PC-9 (cell line): ENCODE data around the gene KRTAP4-6. TPM values are rescaled to one million over a fixed set of nuclear protein-coding genes. Genes with fewer than 3 reads are reported as not detected.
"Not testable (repeated sequence)": the region's sequence is repeated elsewhere in the genome, so short reads cannot be mapped to it uniquely, and the experiment has no call there.

Experiments used
- BruUV-seq: library from RNA; stranded (reverse); fragments of 400-500 nt; replicated peaks from 2 replicates; lab custom pipeline; 2021; lab: Mats Ljungman, UMichigan
- CTCF ChIA-PET: fragments of 300-600 bp; sonication (Branson Sonifier 250); formaldehyde crosslinking; loops from one replicate; lab custom pipeline; 2022; ENCODE audit warnings: antibody characterized with exemption; lab: Charles Lee
- POLR2A ChIA-PET: fragments of 300-600 bp; sonication (Branson Sonifier 250); formaldehyde crosslinking; loops from one replicate; lab custom pipeline; 2022; ENCODE audit warnings: antibody characterized with exemption; ENCODE audit not compliant: unreplicated experiment; lab: Charles Lee
- DNase-seq, 2 experiments: peaks; one replicate each; pipeline versions ENCODE4 v3.0.0 to v3.0.0-alpha.2; 2015 to 2022; ENCODE audit warnings: mixed read lengths in 1 of 2
- H2AFZ ChIP-seq: fragments of 200-600 bp; sonication (generic); 2 replicates; pipeline ENCODE4 v1.8.1; 2017; ENCODE audit warnings: antibody characterized with exemption
- H3F3A ChIP-seq: fragments of 200-600 bp; sonication (generic); 2 replicates; pipeline ENCODE4 v1.8.1; 2017; ENCODE audit warnings: antibody characterized with exemption, mild to moderate bottlenecking, low read depth; ENCODE audit not compliant: insufficient read depth
- H3K27ac ChIP-seq: fragments of 200-600 bp; sonication (generic); 2 replicates; pipeline ENCODE4 v1.6.1; 2016; ENCODE audit warnings: mixed run types
- H3K27me3 ChIP-seq: fragments of 200-600 bp; sonication (generic); 2 replicates; pipeline ENCODE4 v1.6.1; 2016; ENCODE audit warnings: low read depth, mixed run types; ENCODE audit not compliant: insufficient read depth
- H3K36me3 ChIP-seq: fragments of 200-600 bp; sonication (generic); 2 replicates; pipeline ENCODE4 v1.6.1; 2016; ENCODE audit warnings: low read depth, mixed run types
- H3K4me1 ChIP-seq: fragments of 200-600 bp; sonication (generic); replicated peaks from 2 replicates; pipeline ENCODE4 v1.6.1; 2016; ENCODE audit warnings: mixed run types; ENCODE audit not compliant: insufficient read depth
- H3K4me2 ChIP-seq: fragments of 200-600 bp; sonication (generic); 2 replicates; pipeline ENCODE4 v1.6.1; 2017; ENCODE audit warnings: mixed run types
- H3K4me3 ChIP-seq: fragments of 200-600 bp; sonication (generic); 2 replicates; pipeline ENCODE4 v1.6.1; 2016; ENCODE audit warnings: mixed run types
- H3K79me2 ChIP-seq: fragments of 200-600 bp; sonication (generic); 2 replicates; pipeline ENCODE4 v1.6.1; 2017; ENCODE audit warnings: low read depth, mixed run types
- H3K9me2 ChIP-seq: fragments of 200-600 bp; sonication (generic); 2 replicates; pipeline ENCODE4 v1.8.1; 2017; ENCODE audit warnings: mild to moderate bottlenecking; ENCODE audit not compliant: insufficient read depth
- H3K9me3 ChIP-seq: fragments of 200-600 bp; sonication (generic); 2 replicates; pipeline ENCODE4 v1.8.1; 2016; ENCODE audit warnings: low read depth; ENCODE audit not compliant: insufficient read depth
- H4K20me1 ChIP-seq: fragments of 200-600 bp; sonication (generic); 2 replicates; pipeline ENCODE4 v1.8.1; 2017; ENCODE audit not compliant: insufficient read depth
- CTCF ChIP-seq: fragments of 200-600 bp; sonication (generic); conservative IDR thresholded peaks from 2 replicates; pipeline ENCODE4 v1.6.1; 2017; ENCODE audit warnings: mixed run types, antibody characterized with exemption, mild to moderate bottlenecking, moderate library complexity
- EZH2 ChIP-seq: fragments of 200-600 bp; sonication (generic); IDR thresholded peaks from 2 replicates; pipeline ENCODE4 v1.8.0; 2017; ENCODE audit warnings: antibody characterized with exemption, low read depth
- intact Hi-C: fragments of 100-400 bp; cut with micrococcal nuclease; formaldehyde crosslinking; loops from one replicate; pipeline ENCODE4 v1.10.0; 2022; ENCODE audit not compliant: unreplicated experiment
- total RNA-seq: library from RNA; stranded (reverse); gene quantifications from 2 replicates; pipeline ENCODE4 v1.2.3, GENCODE V29; 2021

The KRTAP4-6 gene
- total RNA-seq, 1 experiment from 2014 or later: not detected

GRCh38 chr17:41160648-41161047, 20.3 kb upstream of the KRTAP4-6 start, which contains the start of gene KRTAP4-4:
Gene KRTAP4-4 (minus strand): TSS chr17:41160748. CDS start chr17:41160691, 57 bp downstream.
- Histone ChIP-seq H3K9me2 (no peaks in the 10 kb centered on the region), H3K9me3 (no peaks in the 10 kb centered on the region; the same call in 1 of the 2 replicates), H3K4me2 (no peak within 1 kb of the TSS), H3K27ac (no peak within 1 kb of the TSS), H4K20me1 (no peaks in the 10 kb centered on the region), H3K27me3 (no peaks in the 10 kb centered on the region), H3K4me1 (no peaks in the 10 kb centered on the region), H3F3A (0 out of 2 replicates have a peak, but pooled peaks cover 5% of the 10 kb centered on the region), H3K79me2 (no peaks in the 10 kb centered on the region), H2AFZ (no peak within 1 kb of the TSS), H3K4me3 (no peak within 1 kb of the TSS), H3K36me3 (no peaks in the 10 kb centered on the region)
- ChIA-PET POLR2A (no interaction called here), CTCF (no interaction called here)
- intact Hi-C loops: no loop called here
- no TSS peak for BruUV-seq
- no peak for TF ChIP-seq EZH2
- DNase-seq: no peak

- H3K4me3 ChIP-seq, H3K4me1 ChIP-seq, H3K9me3 ChIP-seq, H4K20me1 ChIP-seq, H3K79me2 ChIP-seq, BruUV-seq, H3K36me3 ChIP-seq, DNase-seq, H3K27me3 ChIP-seq, CTCF ChIA-PET, H3F3A ChIP-seq, H3K9me2 ChIP-seq, H3K27ac ChIP-seq, H3K4me2 ChIP-seq, H2AFZ ChIP-seq, intact Hi-C loops, POLR2A ChIA-PET: not testable (repeated sequence)
These were observed 19.8 kb upstream of the KRTAP4-6 start for GRCh38 chr17:41160190-41160589.

GRCh38 chr17:41153856-41154255, 13.5 kb upstream of the KRTAP4-6 start:
- Histone ChIP-seq H3F3A (no peaks in the 10 kb centered on the region), H4K20me1 (no peaks in the 10 kb centered on the region), H3K27me3 (no peaks in the 10 kb centered on the region), H3K27ac (no peak overlapping the region), H2AFZ (no peak overlapping the region), H3K36me3 (no peaks in the 10 kb centered on the region), H3K9me2 (no peaks in the 10 kb centered on the region), H3K79me2 (no peaks in the 10 kb centered on the region), H3K4me3 (no peak overlapping the region), H3K4me1 (no peaks in the 10 kb centered on the region), H3K4me2 (no peak overlapping the region), H3K9me3 (peaks cover 3% of the 10 kb centered on the region; the same call in 1 of the 2 replicates)
- intact Hi-C loops: no loop called here
- TF ChIP-seq EZH2: no peak
- no peak for TF ChIP-seq CTCF
- POLR2A ChIA-PET: no interaction called here
- no TSS peak for BruUV-seq
- CTCF ChIA-PET: no interaction called here
- no peak for DNase-seq

- Histone ChIP-seq H3K36me3 (no peaks in the 10 kb centered on the region), H3K9me2 (no peaks in the 10 kb centered on the region), H3K4me2 (no peak overlapping the region), H3K27ac (no peak overlapping the region), H3K4me3 (no peak overlapping the region), H3K9me3 (peaks cover 3% of the 10 kb centered on the region; the same call in 1 of the 2 replicates), H3F3A (no peaks in the 10 kb centered on the region), H4K20me1 (no peaks in the 10 kb centered on the region), H3K79me2 (no peaks in the 10 kb centered on the region), H3K4me1 (no peaks in the 10 kb centered on the region), H3K27me3 (no peaks in the 10 kb centered on the region), H2AFZ (no peak overlapping the region)
- CTCF ChIA-PET: no interaction called here
- intact Hi-C loops: no loop called here
- no peak for DNase-seq
- POLR2A ChIA-PET: no interaction called here
- BruUV-seq: no TSS peak
- TF ChIP-seq CTCF (no peak), EZH2 (no peak)
These were observed 11.2 kb upstream of the KRTAP4-6 start for GRCh38 chr17:41151525-41151924.
